Measurements from ENCODE around the gene RPL21.
A peak's percentile ranks its signal among the peaks of the same experiment; 100 is the strongest.

DNA sequence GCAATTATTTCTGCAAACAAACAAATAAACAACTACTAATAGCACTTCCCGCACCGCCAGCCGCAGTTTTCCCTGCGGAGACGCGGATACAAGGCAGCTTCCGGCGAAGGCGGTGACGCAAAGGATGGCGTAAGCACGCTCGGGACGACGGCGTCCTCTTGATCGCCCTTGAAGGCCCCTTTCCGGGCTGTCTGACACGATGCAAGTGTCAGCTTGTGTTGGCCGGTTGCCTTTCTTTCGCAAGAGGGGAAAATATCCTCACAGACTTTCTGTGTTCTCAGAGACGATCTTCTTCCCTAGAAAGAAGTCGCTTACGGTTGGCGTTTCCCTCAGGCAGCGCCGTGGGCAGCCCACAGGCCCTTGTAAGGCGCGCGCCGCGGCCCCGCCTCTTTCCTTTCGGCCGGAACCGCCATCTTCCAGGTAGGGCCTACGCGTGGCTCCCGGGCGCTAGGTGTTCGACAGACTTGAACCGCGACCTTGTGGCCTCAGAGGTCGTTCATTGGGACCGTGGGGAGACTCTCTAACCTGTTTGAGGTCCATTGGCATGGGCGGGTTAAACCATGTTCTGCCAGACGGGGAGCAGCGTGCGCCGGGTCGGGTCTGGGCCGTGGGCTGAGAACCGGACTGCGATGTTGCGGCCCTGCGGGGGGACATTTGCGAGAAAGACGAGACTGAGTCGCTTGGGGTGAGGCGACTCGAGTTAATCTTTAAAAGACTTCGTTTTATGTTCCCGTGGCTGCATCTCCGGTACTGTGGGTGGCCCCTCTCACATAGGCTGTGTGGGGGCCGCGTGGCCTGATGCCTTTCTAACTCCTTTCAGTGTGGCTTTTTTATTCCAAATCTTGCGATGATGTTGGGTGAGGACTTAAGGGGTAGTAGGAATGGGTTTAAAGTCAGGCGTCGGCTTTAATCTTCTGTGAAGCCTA lies at the start of gene RPL21:
- TF ChIP-seq CTCF (IDR thresholded peaks at IDR 0.05) (no peak), POLR2A (IDR thresholded peaks at IDR 0.05) (peak in 1 of 2 donors; percentile 57)
